ENCODE measurements around the gene HMG20A. TPM values are rescaled to one million over a fixed set of nuclear protein-coding genes. Genes with fewer than 3 reads are reported as not detected.

HMG20A gene
- total and polyA plus RNA-seq, 7 donors: 9.7 to 38.3 (median 29.3) TPM

DNA sequence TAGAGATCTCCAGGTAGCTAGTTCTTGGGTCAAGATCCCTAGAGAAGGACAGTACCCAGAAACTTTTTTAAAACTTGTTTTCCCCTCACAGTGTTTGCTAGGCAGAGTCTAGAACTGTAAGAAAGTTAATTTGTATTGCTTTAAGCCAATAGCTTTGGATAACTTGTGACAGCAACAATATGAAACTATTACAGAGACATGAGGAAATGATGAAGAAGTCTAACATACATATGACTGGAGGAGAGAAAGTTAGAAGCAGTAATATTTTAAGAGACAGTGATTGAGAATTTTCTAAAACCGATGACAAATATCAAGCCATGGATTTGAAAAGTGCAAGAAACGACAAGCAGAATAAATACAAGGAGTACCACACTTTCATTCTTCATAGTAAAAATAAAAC lies 10.0 kb downstream of the HMG20A start:
- TF ChIP-seq, protein P1, sequence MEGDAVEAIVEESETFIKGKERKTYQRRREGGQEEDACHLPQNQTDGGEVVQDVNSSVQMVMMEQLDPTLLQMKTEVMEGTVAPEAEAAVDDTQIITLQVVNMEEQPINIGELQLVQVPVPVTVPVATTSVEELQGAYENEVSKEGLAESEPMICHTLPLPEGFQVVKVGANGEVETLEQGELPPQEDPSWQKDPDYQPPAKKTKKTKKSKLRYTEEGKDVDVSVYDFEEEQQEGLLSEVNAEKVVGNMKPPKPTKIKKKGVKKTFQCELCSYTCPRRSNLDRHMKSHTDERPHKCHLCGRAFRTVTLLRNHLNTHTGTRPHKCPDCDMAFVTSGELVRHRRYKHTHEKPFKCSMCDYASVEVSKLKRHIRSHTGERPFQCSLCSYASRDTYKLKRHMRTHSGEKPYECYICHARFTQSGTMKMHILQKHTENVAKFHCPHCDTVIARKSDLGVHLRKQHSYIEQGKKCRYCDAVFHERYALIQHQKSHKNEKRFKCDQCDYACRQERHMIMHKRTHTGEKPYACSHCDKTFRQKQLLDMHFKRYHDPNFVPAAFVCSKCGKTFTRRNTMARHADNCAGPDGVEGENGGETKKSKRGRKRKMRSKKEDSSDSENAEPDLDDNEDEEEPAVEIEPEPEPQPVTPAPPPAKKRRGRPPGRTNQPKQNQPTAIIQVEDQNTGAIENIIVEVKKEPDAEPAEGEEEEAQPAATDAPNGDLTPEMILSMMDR (IDR thresholded peaks at IDR 0.05): no peak
- DNase-seq: no peak
- peaks cover 26% of the 10 kb centered on the region for H3K4me1 ChIP-seq
- intact Hi-C loops (cut with DNase I): no loop called here
- no peaks in the 10 kb centered on the region for H3K36me3 ChIP-seq (ENCODE audit: insufficient read depth in 1 of 2, low read depth in 1 of 2)
- 79 to 92% (median 80%) methylated on average over 2 of the region's 2 CpGs for WGBS, 3 donors
- no peaks in the 10 kb centered on the region for H3K9me3 ChIP-seq
- no peak for ATAC-seq
- H3K4me3 ChIP-seq: no peak overlapping the region
- H3K27ac ChIP-seq: no peak overlapping the region
- H3K27me3 ChIP-seq (ENCODE audit: insufficient read depth in 3 of 3, low read length in 2 of 3): no peaks in the 10 kb centered on the region

DNA sequence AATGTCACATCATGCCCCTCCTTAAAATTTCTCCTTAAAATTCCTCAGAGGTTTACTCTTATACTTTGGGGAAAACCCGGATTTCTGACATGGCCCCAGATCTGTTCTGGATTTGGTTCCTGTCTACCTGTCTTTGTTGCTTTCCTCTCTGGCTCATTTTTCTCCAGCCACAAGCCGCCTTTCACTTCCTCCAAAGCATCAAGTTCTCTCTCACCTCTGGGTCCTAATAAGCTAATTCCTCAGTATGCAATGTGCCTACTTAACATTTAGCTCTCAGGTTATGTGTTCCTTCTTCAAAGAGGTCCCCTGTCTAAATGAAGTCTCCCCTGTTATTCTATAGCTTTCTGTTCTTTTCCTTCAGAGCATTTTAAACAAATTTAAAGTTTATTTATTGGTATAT lies 16.1 kb downstream of the HMG20A start:
- intact Hi-C loops (cut with DNase I): loop anchor here in 1 of 2 donors (5.0 kb wide), 1 partner anchor 45 kb away; no protein-coding TSS in a partner anchor
- Histone ChIP-seq H3K4me3 (no peak overlapping the region), H3K9me3 (no peaks in the 10 kb centered on the region), H3K4me1 (peaks cover 21% of the 10 kb centered on the region), H3K27me3 (ENCODE audit: insufficient read depth in 3 of 3, low read length in 2 of 3) (no peaks in the 10 kb centered on the region), H3K27ac (no peak overlapping the region), H3K36me3 (ENCODE audit: insufficient read depth in 1 of 2, low read depth in 1 of 2) (no peaks in the 10 kb centered on the region)
- TF ChIP-seq, protein P1 (IDR thresholded peaks at IDR 0.05): no peak
- WGBS, 3 donors: 94 to 95% (median 95%) methylated on average over 2 of the region's 2 CpGs
- no peak for DNase-seq
- no peak for ATAC-seq

DNA sequence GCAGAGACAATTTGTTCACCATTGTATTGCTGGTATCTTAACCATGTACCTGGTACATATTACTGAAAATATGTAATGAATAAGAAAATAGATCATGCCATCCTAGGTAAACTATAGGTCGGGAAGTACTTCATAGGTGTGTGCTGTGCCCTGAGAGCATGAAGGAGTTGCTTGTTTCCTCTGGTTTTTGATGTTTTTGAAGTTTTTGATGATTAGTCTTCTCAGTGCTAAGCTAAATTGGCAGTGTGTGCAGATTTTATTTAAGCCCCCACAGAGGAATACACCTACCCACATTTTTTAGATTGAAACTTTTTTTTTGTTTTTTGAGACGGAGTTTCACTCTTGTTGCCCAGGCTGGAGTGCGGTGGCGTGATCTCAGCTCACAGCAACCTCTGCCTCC lies 16.6 kb downstream of the HMG20A start:
- intact Hi-C loops (cut with DNase I): loop anchor here in 1 of 2 donors (5.0 kb wide), 1 partner anchor 45 kb away; no protein-coding TSS in a partner anchor
- Histone ChIP-seq H3K27ac (no peak overlapping the region), H3K4me1 (peaks cover 21% of the 10 kb centered on the region), H3K36me3 (ENCODE audit: insufficient read depth in 1 of 2, low read depth in 1 of 2) (no peaks in the 10 kb centered on the region), H3K4me3 (no peak overlapping the region), H3K9me3 (no peaks in the 10 kb centered on the region), H3K27me3 (ENCODE audit: insufficient read depth in 3 of 3, low read length in 2 of 3) (no peaks in the 10 kb centered on the region)
- WGBS, 3 donors: 95 to 97% (median 96%) methylated on average over 4 of the region's 4 CpGs
- no peak for ATAC-seq
- TF ChIP-seq, protein P1 (IDR thresholded peaks at IDR 0.05): no peak
- DNase-seq: no peak

DNA sequence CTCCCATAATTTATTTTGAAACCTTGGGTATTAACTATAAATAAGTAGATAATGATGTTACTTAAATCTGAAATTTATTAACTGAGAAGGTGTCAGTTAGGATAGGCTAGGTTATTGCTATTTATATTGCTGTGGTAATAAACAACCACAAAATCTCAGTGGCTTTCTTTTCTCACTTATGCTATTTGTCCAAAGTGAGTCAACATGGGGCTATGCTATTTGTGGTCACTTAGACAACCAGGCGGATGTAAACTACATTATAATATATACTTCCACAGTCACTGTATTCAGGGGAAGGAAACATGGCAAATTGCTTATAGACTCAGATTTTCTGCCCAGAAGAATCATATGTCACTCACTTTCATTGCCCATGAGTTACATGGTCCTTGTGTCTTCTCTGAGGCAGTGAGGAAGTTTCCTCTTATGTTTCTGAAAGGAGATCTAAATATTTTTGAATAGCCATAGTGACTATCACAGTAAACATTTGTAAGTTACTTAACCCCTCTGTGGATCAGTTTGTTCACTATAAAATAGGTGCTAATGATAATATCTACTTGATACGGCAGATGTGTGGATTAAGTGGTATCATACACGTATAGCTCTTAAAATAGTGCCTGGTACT lies 19.8 kb downstream of the HMG20A start:
- Histone ChIP-seq H3K27ac (peak overlapping the region; percentile 54), H3K4me1 (peaks cover 29% of the 10 kb centered on the region), H3K4me3 (peak overlapping the region; percentile 9), H3K36me3 (ENCODE audit: insufficient read depth in 1 of 2, low read depth in 1 of 2) (no peaks in the 10 kb centered on the region), H3K9me3 (no peaks in the 10 kb centered on the region), H3K27me3 (ENCODE audit: insufficient read depth in 3 of 3, low read length in 2 of 3) (no peaks in the 10 kb centered on the region)
- DNase-seq (no peak), ATAC-seq (peak; percentile 85 to 96 (median 90))
- intact Hi-C loops (cut with DNase I): no loop called here
- TF ChIP-seq, protein P1 (IDR thresholded peaks at IDR 0.05): no peak
- 47 to 57% (median 53%) methylated on average over 3 of the region's 3 CpGs for WGBS, 3 donors

Data from psoas muscle (tissue), 8 donors.